GM12801 (cell line): Measurements from ENCODE around the gene LRP1B.

Experiments used
- TF ChIP-seq, protein P1 (sequence below): IDR thresholded peaks from one replicate; pipeline ENCODE4 v1.5.1; 2011; ENCODE audit warnings: control low read depth; ENCODE audit not compliant: insufficient read length; ENCODE audit errors: extremely low read depth

Gene LRP1B

DNA sequence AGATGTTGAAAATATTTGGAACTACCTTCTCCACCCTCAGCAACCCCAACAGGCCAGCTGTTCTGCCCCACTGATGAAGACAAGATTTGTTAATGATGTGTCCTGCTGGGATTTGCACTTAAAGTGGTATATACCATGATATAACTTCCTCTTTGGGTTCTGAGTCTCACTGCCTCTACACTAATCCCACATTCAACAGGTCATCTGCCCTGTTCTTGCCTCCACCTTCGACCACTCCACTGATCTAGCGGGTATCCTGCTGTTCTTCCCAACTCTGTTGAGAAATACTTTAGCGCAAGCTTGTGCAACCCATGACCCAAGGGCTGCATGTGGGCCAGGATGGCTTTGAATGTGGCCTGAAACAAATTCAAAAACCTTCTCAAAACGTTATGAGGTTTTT lies 72.7 kb downstream of the LRP1B start:
- TF ChIP-seq, protein P1, sequence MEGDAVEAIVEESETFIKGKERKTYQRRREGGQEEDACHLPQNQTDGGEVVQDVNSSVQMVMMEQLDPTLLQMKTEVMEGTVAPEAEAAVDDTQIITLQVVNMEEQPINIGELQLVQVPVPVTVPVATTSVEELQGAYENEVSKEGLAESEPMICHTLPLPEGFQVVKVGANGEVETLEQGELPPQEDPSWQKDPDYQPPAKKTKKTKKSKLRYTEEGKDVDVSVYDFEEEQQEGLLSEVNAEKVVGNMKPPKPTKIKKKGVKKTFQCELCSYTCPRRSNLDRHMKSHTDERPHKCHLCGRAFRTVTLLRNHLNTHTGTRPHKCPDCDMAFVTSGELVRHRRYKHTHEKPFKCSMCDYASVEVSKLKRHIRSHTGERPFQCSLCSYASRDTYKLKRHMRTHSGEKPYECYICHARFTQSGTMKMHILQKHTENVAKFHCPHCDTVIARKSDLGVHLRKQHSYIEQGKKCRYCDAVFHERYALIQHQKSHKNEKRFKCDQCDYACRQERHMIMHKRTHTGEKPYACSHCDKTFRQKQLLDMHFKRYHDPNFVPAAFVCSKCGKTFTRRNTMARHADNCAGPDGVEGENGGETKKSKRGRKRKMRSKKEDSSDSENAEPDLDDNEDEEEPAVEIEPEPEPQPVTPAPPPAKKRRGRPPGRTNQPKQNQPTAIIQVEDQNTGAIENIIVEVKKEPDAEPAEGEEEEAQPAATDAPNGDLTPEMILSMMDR = no peak

DNA sequence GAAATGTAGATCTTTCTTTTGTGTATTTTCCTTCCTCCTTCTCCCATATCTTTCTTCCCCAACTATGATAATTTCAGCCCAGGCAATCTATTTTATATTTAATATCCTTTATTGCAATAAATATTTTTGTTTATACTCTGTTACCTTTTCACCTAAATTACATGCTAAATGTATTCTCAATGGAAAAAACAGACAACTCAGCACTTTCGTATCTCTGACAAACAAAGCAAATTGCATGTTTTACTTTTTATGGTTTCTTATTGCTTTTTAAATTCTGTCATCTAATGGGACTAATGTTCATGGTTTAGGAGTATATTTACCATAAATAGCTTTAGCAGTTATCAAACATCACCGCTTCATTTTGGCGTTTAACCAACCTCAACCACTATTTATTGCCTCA lies 74.0 kb downstream of the LRP1B start:
- TF ChIP-seq, protein P1 = no peak

DNA sequence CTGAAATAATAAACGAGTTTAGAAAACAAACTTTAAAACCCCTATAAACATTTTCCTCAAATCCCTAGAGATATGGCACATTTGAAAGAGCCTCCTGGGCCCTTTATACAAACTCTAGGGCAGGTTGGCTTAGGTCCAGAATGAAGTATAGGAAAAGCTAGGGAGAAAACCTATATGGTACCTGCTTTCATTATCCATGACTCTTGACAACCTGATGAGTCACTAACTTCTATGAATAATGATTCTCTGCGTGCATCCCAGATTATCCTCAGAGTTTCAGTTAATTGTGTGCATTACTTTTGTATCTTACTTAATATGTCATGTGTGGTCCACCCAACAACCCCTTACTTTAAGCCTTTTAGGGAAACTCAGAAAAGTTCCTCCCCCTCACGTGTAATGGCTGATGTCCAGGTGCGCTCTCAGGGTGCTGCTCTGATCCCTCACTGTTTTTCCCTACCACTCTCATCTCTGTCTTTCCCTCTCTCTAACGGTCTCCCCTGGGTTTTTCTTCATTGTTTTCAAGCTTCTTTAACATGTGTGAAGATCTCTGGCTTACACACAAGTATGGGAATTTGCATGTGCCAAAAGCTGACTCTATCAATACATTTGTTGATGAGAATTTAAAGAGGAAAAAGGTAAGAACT lies 78.5 kb downstream of the LRP1B start:
- TF ChIP-seq, protein P1 = no peak

- TF ChIP-seq, protein P1 = no peak
These were observed 82.2 kb downstream of the LRP1B start for GRCh38 chr2:142048581-142048980.

GRCh38 chr2:142045641-142046040 lies 85.2 kb downstream of the LRP1B start:
- TF ChIP-seq, protein P1 = no peak

GRCh38 chr2:142044197-142044596 lies 86.6 kb downstream of the LRP1B start:
- TF ChIP-seq, protein P1 = no peak

DNA sequence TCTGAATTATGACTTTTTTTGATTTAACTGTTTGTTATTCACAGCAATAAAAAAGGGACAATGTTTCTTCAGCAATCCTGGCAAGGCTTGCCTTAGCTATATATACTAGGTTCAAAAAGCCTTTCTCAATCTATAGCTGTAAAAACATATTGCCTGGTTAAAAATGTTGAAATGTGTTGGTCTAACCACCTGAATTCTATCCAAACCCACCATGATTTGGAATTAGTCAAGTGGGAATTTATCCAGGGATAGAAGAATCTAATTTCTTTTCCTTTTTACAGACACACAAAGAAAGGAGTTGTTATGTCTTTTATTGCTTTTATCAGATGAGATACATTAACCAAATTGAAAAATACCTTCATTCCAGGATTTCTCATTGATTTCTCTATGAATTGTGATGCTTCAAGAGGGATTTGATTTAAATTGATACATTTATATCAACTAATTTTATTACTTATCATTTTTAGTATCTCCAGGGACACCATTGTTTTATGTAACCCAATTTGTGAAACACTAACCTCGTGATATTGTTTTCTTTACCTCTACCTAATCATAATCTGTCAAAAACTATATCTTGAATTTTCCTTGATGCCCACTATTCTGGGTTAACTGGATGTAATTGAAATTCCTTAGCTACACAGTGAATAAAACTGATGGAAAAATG lies 88.1 kb downstream of the LRP1B start:
- TF ChIP-seq, protein P1 = no peak
